ENCODE data around the gene ITM2B. TPM values are rescaled to one million over a fixed set of nuclear protein-coding genes. Genes with fewer than 3 reads are reported as not detected.

The ITM2B gene
- total and polyA plus RNA-seq, 10 of the 15 experiments (the other 5 are each of a cell fraction or from before 2014, with no cell fraction given), result 2.5 to 18.1 (median 4.9) TPM

DNA sequence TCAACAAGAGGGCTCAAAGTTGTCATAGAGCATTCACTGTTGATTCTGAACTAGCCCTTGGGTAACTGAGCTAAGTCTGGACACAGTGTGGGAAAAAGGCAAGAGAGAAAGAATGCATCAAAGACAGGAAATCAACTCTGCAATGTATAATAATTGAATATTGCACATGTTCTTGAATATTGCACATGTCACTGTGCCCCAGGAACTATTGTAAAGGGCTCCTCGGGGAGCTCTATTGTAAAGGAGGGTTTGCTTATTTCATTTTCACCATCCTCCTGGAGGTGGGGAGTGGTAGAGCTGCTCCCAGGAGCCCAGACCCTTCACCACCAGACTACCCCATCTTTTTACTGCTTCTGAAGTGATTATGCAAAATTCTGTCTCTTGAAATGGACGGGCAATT, 44.4 kb upstream of the ITM2B start:
- H3K4me3 ChIP-seq, result no peak overlapping the region
- H4K20me1 ChIP-seq (ENCODE audit: control insufficient read depth, insufficient read depth), result no peaks in the 10 kb centered on the region
- RAD21 ChIA-PET (ENCODE audit: unreplicated experiment), result no interaction called here
- no peaks in the 10 kb centered on the region for H3K79me2 ChIP-seq (ENCODE audit: control insufficient read depth, insufficient read depth, low read length)
- intact Hi-C loops (cut with micrococcal nuclease; ENCODE audit: unreplicated experiment), result no loop called here
- DNase-seq (ENCODE audit: low read depth, low spot score), result no peak
- no peak for FAIRE-seq
- ATAC-seq, result no peak
- 2% methylated on average over 2 of the region's 2 CpGs for WGBS (ENCODE audit: insufficient coverage, insufficient replicate concordance, low lambda C conversion rate, missing lambda C conversion rate)
- no peak overlapping the region for H3K27ac ChIP-seq (ENCODE audit: control insufficient read depth, insufficient read depth)
- SMC1A ChIA-PET (ENCODE audit: uncharacterized antibody, unreplicated experiment), result no interaction called here
- H2AFZ ChIP-seq (ENCODE audit: control insufficient read depth, low read depth, low read length), result no peak overlapping the region
- H3K4me2 ChIP-seq (ENCODE audit: control insufficient read depth, insufficient read depth), result no peak overlapping the region
- BruUV-seq (replicated peaks), result no TSS peak
- in situ Hi-C loops (cut with MboI), result no loop called here
- CTCF ChIA-PET, result no interaction called here
- no peaks in the 10 kb centered on the region for H3K9me3 ChIP-seq (replicated peaks; ENCODE audit: control insufficient read depth, insufficient read depth, low read length)
- no peaks in the 10 kb centered on the region; the same call in 1 of the 2 replicates for H3K4me1 ChIP-seq (ENCODE audit: control insufficient read depth, insufficient read depth, low read length)
- TF ChIP-seq ZNF384 (IDR thresholded peaks at IDR 0.05; ENCODE audit: borderline replicate concordance, low read depth, low read length), result no peak
- TF ChIP-seq, protein P1, sequence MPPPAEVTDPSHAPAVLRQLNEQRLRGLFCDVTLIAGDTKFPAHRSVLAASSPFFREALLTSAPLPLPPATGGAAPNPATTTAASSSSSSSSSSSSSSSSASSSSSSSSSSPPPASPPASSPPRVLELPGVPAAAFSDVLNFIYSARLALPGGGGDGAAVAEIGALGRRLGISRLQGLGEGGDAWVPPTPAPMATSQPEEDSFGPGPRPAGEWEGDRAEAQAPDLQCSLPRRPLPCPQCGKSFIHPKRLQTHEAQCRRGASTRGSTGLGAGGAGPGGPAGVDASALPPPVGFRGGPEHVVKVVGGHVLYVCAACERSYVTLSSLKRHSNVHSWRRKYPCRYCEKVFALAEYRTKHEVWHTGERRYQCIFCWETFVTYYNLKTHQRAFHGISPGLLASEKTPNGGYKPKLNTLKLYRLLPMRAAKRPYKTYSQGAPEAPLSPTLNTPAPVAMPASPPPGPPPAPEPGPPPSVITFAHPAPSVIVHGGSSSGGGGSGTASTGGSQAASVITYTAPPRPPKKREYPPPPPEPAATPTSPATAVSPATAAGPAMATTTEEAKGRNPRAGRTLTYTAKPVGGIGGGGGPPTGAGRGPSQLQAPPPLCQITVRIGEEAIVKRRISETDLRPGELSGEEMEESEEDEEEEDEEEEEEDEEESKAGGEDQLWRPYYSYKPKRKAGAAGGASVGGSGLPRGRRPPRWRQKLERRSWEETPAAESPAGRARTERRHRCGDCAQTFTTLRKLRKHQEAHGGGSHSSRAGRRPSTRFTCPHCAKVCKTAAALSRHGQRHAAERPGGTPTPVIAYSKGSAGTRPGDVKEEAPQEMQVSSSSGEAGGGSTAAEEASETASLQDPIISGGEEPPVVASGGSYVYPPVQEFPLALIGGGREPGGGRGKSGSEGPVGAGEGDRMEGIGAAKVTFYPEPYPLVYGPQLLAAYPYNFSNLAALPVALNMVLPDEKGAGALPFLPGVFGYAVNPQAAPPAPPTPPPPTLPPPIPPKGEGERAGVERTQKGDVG (CRISPR knock-in tag; IDR thresholded peaks at IDR 0.05), result no peak
- no peak for TF ChIP-seq SP1 (IDR thresholded peaks at IDR 0.05; ENCODE audit: low read depth, low read length)
- TF ChIP-seq NFXL1 (IDR thresholded peaks at IDR 0.05; ENCODE audit: borderline replicate concordance), result no peak
- TF ChIP-seq, protein P2, sequence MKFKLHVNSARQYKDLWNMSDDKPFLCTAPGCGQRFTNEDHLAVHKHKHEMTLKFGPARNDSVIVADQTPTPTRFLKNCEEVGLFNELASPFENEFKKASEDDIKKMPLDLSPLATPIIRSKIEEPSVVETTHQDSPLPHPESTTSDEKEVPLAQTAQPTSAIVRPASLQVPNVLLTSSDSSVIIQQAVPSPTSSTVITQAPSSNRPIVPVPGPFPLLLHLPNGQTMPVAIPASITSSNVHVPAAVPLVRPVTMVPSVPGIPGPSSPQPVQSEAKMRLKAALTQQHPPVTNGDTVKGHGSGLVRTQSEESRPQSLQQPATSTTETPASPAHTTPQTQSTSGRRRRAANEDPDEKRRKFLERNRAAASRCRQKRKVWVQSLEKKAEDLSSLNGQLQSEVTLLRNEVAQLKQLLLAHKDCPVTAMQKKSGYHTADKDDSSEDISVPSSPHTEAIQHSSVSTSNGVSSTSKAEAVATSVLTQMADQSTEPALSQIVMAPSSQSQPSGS (IDR thresholded peaks at IDR 0.05; ENCODE audit: low read length), result no peak
- TF ChIP-seq ZNF24 (IDR thresholded peaks at IDR 0.05), result no peak
- no peak for TF ChIP-seq CHD4 (IDR thresholded peaks at IDR 0.05)
- TF ChIP-seq SPI1 (IDR thresholded peaks at IDR 0.05; ENCODE audit: borderline replicate concordance, insufficient read depth, low read depth, low read length), result no peak
- TF ChIP-seq EGR1 (IDR thresholded peaks at IDR 0.05; ENCODE audit: borderline replicate concordance in 1 of 2, low read depth in 2 of 2, low read length in 2 of 2), result no peak
- no peak for TF ChIP-seq BHLHE40 (IDR thresholded peaks at IDR 0.05; ENCODE audit: borderline replicate concordance in 1 of 2, low read depth in 2 of 2, low read length in 1 of 2)
- no peak for TF ChIP-seq IKZF1 (conservative IDR thresholded peaks at IDR 0.05)
- TF ChIP-seq CBX3 (IDR thresholded peaks at IDR 0.05; ENCODE audit: borderline replicate concordance, low read depth), result no peak
- TF ChIP-seq YY1 (IDR thresholded peaks at IDR 0.05; ENCODE audit: low read depth, low read length), result no peak
- no peak for TF ChIP-seq KAT2A (conservative IDR thresholded peaks at IDR 0.05; ENCODE audit: control insufficient read depth, low read depth, low read length)
- no peak for TF ChIP-seq PAX8 (IDR thresholded peaks at IDR 0.05)
- TF ChIP-seq SREBF1 (IDR thresholded peaks at IDR 0.05; ENCODE audit: low read length), result no peak
- no peak for TF ChIP-seq MYB (IDR thresholded peaks at IDR 0.05; ENCODE audit: borderline replicate concordance, low read depth, low read length)
- TF ChIP-seq, protein P3, sequence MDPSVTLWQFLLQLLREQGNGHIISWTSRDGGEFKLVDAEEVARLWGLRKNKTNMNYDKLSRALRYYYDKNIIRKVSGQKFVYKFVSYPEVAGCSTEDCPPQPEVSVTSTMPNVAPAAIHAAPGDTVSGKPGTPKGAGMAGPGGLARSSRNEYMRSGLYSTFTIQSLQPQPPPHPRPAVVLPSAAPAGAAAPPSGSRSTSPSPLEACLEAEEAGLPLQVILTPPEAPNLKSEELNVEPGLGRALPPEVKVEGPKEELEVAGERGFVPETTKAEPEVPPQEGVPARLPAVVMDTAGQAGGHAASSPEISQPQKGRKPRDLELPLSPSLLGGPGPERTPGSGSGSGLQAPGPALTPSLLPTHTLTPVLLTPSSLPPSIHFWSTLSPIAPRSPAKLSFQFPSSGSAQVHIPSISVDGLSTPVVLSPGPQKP (IDR thresholded peaks at IDR 0.05; ENCODE audit: low read depth, low read length), result no peak
- TF ChIP-seq, protein P4, sequence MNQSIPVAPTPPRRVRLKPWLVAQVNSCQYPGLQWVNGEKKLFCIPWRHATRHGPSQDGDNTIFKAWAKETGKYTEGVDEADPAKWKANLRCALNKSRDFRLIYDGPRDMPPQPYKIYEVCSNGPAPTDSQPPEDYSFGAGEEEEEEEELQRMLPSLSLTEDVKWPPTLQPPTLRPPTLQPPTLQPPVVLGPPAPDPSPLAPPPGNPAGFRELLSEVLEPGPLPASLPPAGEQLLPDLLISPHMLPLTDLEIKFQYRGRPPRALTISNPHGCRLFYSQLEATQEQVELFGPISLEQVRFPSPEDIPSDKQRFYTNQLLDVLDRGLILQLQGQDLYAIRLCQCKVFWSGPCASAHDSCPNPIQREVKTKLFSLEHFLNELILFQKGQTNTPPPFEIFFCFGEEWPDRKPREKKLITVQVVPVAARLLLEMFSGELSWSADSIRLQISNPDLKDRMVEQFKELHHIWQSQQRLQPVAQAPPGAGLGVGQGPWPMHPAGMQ (IDR thresholded peaks at IDR 0.05; ENCODE audit: borderline replicate concordance), result no peak
- H3K9ac ChIP-seq (ENCODE audit: control insufficient read depth, insufficient read depth, low read length), result no peak overlapping the region
- POLR2A ChIA-PET, result no interaction called here
- H3K36me3 ChIP-seq (ENCODE audit: control insufficient read depth in 2 of 2, insufficient read depth in 2 of 2, low read length in 1 of 2), result no peaks in the 10 kb centered on the region
- H3K27me3 ChIP-seq (replicated peaks in 1 of 2; ENCODE audit: control insufficient read depth in 2 of 2, insufficient read depth in 2 of 2, low read length in 1 of 2), result no peaks in the 10 kb centered on the region; a peak in 2 of 4 replicates

Measured in GM12878 (cell line).